Panc1 (cell line): ENCODE measurements around the gene WNT1.

ENCODE experiments used
- CTCF ChIP-seq: fragments of 450-650 bp; IDR thresholded peaks from 2 replicates; pipeline ENCODE4 v1.5.1; 2017; ENCODE audit warnings: mild to moderate bottlenecking
- POLR2AphosphoS5 ChIP-seq: IDR thresholded peaks from 2 replicates; pipeline ENCODE4 v1.6.1; 2012; ENCODE audit warnings: mild to moderate bottlenecking, low read depth, low read length, moderate library complexity
- REST ChIP-seq, 2 experiments: IDR thresholded peaks; 2 replicates each; pipeline ENCODE4 v1.6.1; 2011 to 2012; ENCODE audit warnings: low read depth in 2 of 2, control low read depth in 1 of 2, low read length in 1 of 2, mild to moderate bottlenecking in 1 of 2, moderate library complexity in 1 of 2; ENCODE audit not compliant: insufficient read depth in 1 of 2
- TCF7L2 ChIP-seq: IDR thresholded peaks from 2 replicates; pipeline ENCODE4 v1.6.1; 2011; ENCODE audit warnings: mild to moderate bottlenecking, low read depth, low read length, inconsistent platforms

DNA sequence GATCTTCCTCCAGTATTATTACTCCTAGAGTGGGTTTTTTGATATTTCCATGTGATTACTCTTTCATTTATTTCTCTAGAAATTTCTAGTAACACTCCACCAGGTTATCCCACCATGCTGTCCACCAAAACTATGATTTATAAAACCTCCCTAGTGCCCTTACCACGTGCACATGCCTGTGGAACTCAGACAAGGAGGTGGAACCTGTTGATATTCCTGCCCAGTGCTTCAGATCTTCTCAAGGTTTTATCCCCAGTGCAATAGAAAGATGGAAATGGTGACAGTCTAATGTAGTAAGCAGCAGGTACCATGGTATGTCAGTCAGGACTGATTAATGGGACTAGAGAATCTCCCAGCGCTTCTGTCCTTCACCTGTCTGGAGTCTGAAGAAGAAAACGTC, 17.3 kb upstream of the WNT1 start:
- TF ChIP-seq CTCF (no peak), REST (IDR thresholded peaks at IDR 0.05; ENCODE audit: insufficient read depth in 1 of 2, low read depth in 2 of 2, low read length in 1 of 2) (no peak), POLR2AphosphoS5 (no peak), TCF7L2 (no peak)
